Ishikawa (cell line): ENCODE results near the gene HPF1.

Experiments
- CEBPB ChIP-seq: IDR thresholded peaks from 2 replicates; pipeline ENCODE4 v1.6.1; 2012
- CREB1 ChIP-seq: IDR thresholded peaks from 2 replicates; pipeline ENCODE4 v1.6.1; 2012; ENCODE audit warnings: low read depth
- EGR1 ChIP-seq: IDR thresholded peaks from 2 replicates; pipeline ENCODE4 v1.6.1; 2012
- EP300 ChIP-seq: IDR thresholded peaks from 2 replicates; pipeline ENCODE4 v1.6.1; 2012; ENCODE audit warnings: borderline replicate concordance
- FOXM1 ChIP-seq: IDR thresholded peaks from 2 replicates; pipeline ENCODE4 v1.6.1; 2012; ENCODE audit warnings: low read depth, borderline replicate concordance
- MAX ChIP-seq: IDR thresholded peaks from 2 replicates; pipeline ENCODE4 v1.6.1; 2012
- NFIC ChIP-seq: IDR thresholded peaks from 2 replicates; pipeline ENCODE4 v1.6.1; 2012
- RAD21 ChIP-seq: IDR thresholded peaks from 2 replicates; pipeline ENCODE4 v1.6.1; 2012; ENCODE audit warnings: low read depth
- REST ChIP-seq: IDR thresholded peaks from 2 replicates; pipeline ENCODE4 v1.6.1; 2012; ENCODE audit warnings: low read depth, mild to moderate bottlenecking
- TAF1 ChIP-seq: IDR thresholded peaks from 2 replicates; pipeline ENCODE4 v1.6.1; 2012; ENCODE audit warnings: low read depth, mild to moderate bottlenecking
- TCF12 ChIP-seq: IDR thresholded peaks from 2 replicates; pipeline ENCODE4 v1.6.1; 2012; ENCODE audit warnings: low read depth
- TEAD4 ChIP-seq: IDR thresholded peaks from 2 replicates; pipeline ENCODE4 v1.6.1; 2012
- USF1 ChIP-seq: IDR thresholded peaks from 2 replicates; pipeline ENCODE4 v1.6.1; 2012
- YY1 ChIP-seq: IDR thresholded peaks from 2 replicates; pipeline ENCODE4 v1.6.1; 2012; ENCODE audit warnings: low read depth
- ZBTB7A ChIP-seq: IDR thresholded peaks from 2 replicates; pipeline ENCODE4 v1.6.1; 2012; ENCODE audit warnings: low read depth

Gene HPF1

DNA sequence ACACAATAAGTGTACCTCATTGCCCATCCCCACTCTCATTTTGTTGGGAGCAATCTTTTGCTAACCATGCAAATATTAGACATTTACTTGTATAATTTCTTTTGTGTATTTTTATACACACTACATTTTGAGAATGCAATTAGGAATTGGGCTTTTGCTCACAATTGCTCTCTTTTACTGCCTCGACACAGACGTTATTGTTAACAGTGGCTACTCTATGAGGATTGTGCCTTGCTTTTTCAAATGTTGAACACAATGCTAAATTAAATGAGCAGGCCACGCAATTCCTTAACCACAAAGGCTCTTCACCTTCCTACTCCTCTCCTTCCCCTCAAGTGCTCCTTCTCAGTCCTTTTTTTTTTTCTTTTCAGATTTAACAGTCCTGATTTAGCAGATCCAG lies 42.8 kb upstream of the HPF1 start:
- TF ChIP-seq EGR1 (no peak), TEAD4 (no peak), ZBTB7A (no peak), YY1 (no peak), FOXM1 (no peak), TCF12 (no peak), NFIC (no peak), MAX (no peak), REST (no peak), USF1 (no peak), RAD21 (no peak), EP300 (no peak), CREB1 (no peak), CEBPB (no peak), TAF1 (no peak)

DNA sequence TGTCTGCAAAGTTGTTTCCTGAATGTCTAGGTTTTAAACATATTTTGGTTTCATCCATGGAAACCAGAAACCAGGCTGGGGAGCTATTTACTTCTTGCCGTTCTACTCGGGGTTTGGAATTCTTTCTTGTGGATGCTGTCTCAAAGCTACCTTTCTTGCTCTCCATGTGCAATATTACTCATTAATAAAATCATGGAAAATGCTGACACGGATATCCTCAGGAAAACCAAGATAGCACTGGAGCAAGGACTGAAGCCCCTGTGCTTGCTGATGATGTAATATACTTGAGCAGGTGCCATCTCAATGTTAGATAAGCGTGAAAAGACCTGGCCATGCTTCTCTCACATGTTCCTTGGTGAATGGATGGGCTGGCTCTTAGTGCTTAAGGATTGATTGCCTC lies 41.5 kb upstream of the HPF1 start:
- no peak for TF ChIP-seq TEAD4
- no peak for TF ChIP-seq USF1
- TF ChIP-seq EGR1 = no peak
- TF ChIP-seq CEBPB = no peak
- no peak for TF ChIP-seq TCF12
- TF ChIP-seq MAX = no peak
- TF ChIP-seq FOXM1 = no peak
- TF ChIP-seq RAD21 = no peak
- no peak for TF ChIP-seq REST
- TF ChIP-seq CREB1 = no peak
- no peak for TF ChIP-seq YY1
- no peak for TF ChIP-seq NFIC

- TF ChIP-seq TEAD4 (peak; percentile 85), CREB1 (no peak)
These were observed 37.8 kb upstream of the HPF1 start for GRCh38 chr4:169795585-169795984.

- TF ChIP-seq RAD21 (peak; percentile 48), USF1 (no peak), CEBPB (no peak)
These were observed 33.9 kb upstream of the HPF1 start for GRCh38 chr4:169791527-169792156.

- TF ChIP-seq NFIC (no peak), TAF1 (no peak), YY1 (no peak), ZBTB7A (no peak), CEBPB (no peak), USF1 (no peak), FOXM1 (no peak), TCF12 (no peak), MAX (no peak), EGR1 (no peak), EP300 (no peak), REST (no peak), TEAD4 (no peak), RAD21 (no peak), CREB1 (no peak)
These were observed 33.3 kb upstream of the HPF1 start for GRCh38 chr4:169791062-169791461.
